GM10266 (cell line): ENCODE results near the gene RASL11A.

Experiments used
- DNase-seq: peaks from one replicate; pipeline ENCODE4 v3.0.0; 2012; ENCODE audit errors: extremely low spot score
- CTCF ChIP-seq: IDR thresholded peaks from 2 replicates; pipeline ENCODE4 v1.5.1; 2012; ENCODE audit warnings: mild to moderate bottlenecking, low read depth; ENCODE audit not compliant: control insufficient read depth, insufficient read depth; ENCODE audit errors: missing control alignments

RASL11A gene

GRCh38 chr13:27242702-27243101, 27.9 kb upstream of the RASL11A start:
- TF ChIP-seq CTCF: no peak
- no peak for DNase-seq

- no peak for DNase-seq
- no peak for TF ChIP-seq CTCF
Measured at GRCh38 chr13:27245610-27246009, 25.0 kb upstream of the RASL11A start.

DNA sequence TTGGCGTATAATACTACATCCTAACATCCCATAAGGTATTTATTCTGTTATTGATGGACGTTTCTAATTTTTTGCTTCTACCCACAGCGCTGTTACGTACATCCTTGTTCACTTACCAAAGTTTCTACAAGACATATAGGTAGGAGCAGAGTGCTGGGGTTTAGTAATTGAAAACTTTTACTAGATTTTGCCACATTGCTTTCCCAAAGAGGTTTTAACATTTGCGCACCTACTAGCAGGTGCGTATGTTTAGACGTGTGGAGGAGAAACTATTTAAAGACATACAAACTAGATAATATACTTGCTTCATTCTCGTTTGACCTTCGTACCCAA, 19.8 kb upstream of the RASL11A start:
- no peak for DNase-seq
- TF ChIP-seq CTCF: no peak

GRCh38 chr13:27251166-27252091, 19.2 kb upstream of the RASL11A start, which contains the start of gene RPL21:
Gene RPL21 (plus strand): TSS chr13:27251558. CDS start chr13:27253777, 2,219 bp downstream.
- TF ChIP-seq CTCF: no peak
- DNase-seq: peak; percentile 83

- DNase-seq: no peak
- TF ChIP-seq CTCF: no peak
Measured at GRCh38 chr13:27252467-27252866, 18.2 kb upstream of the RASL11A start.

GRCh38 chr13:27257233-27257568, 13.4 kb upstream of the RASL11A start:
- no peak for DNase-seq
- no peak for TF ChIP-seq CTCF

GRCh38 chr13:27257648-27258253, 12.9 kb upstream of the RASL11A start:
- TF ChIP-seq CTCF: no peak
- DNase-seq: no peak
